SK-N-SH (cell line): ENCODE results near the gene CELSR3. TPM values are rescaled to one million over a fixed set of nuclear protein-coding genes. Genes with fewer than 3 reads are reported as not detected.

Source experiments
- CTCF ChIA-PET: fragments of 300-600, 350-600 bp; formaldehyde crosslinking; extraction: SDS; loops from one replicate; lab custom pipeline; 2021; lab: Yijun Ruan, JAX
- POLR2A ChIA-PET: fragments of 350-600 bp; sonication (Branson Sonifier 250); formaldehyde crosslinking; extraction: SDS; loops from one replicate; lab custom pipeline; 2020; ENCODE audit warnings: antibody characterized with exemption, inconsistent platforms; lab: Yijun Ruan, JAX
- DNase-seq: peaks from one replicate; pipeline ENCODE4 v3.0.0; 2012
- H2AFZ ChIP-seq: fragments of 200-600 bp; sonication (generic); 2 replicates; pipeline ENCODE4 v1.8.1; 2016; ENCODE audit warnings: antibody characterized with exemption, mild to moderate bottlenecking, low read depth
- H3F3A ChIP-seq: fragments of 200-600 bp; sonication (generic); replicated peaks from 2 replicates; pipeline ENCODE3; 2016; ENCODE audit warnings: antibody characterized with exemption, mild to moderate bottlenecking; ENCODE audit not compliant: insufficient read depth
- H3K27ac ChIP-seq, 2 experiments: fragments of 200-500 bp in 1 of 2; fragments of 200-600 bp in 1 of 2; sonication (Bioruptor generic) in 1 of 2; sonication (generic), shearing (Covaris generic) in 1 of 2; 2 replicates each; pipeline versions ENCODE4 v1.5.1 to v1.6.1; 2014 to 2016; ENCODE audit warnings: low read depth in 2 of 2, inconsistent platforms in 1 of 2, low read length in 1 of 2, mild to moderate bottlenecking in 1 of 2, mixed read lengths in 1 of 2
- H3K27me3 ChIP-seq: fragments of 200-600 bp; sonication (generic), shearing (Covaris generic); 2 replicates; pipeline ENCODE4 v1.6.1; 2016; ENCODE audit warnings: mixed run types; ENCODE audit not compliant: insufficient read depth
- H3K36me3 ChIP-seq, 2 experiments: fragments of 200-500 bp in 1 of 2; fragments of 200-600 bp in 1 of 2; sonication (Bioruptor generic) in 1 of 2; sonication (generic) in 1 of 2; replicated peaks in 1 of 2; 2 replicates each; pipeline versions ENCODE3 to v1.5.1; 2014 to 2016; ENCODE audit warnings: low read length in 1 of 2, mild to moderate bottlenecking in 1 of 2; ENCODE audit not compliant: insufficient read depth in 2 of 2, control insufficient read depth in 1 of 2
- H3K4me1 ChIP-seq, 2 experiments: fragments of 200-500 bp in 1 of 2; fragments of 200-600 bp in 1 of 2; sonication (Bioruptor generic) in 1 of 2; sonication (generic), shearing (Covaris generic) in 1 of 2; 2 replicates each; pipeline versions ENCODE4 v1.5.1 to v1.6.1; 2014 to 2016; ENCODE audit warnings: low read depth in 1 of 2, low read length in 1 of 2, mixed run types in 1 of 2; ENCODE audit not compliant: insufficient read depth in 2 of 2, control insufficient read depth in 1 of 2
- H3K4me2 ChIP-seq: fragments of 200-600 bp; sonication (generic), shearing (Covaris generic); 2 replicates; pipeline ENCODE4 v1.6.1; 2017; ENCODE audit warnings: mixed run types
- H3K4me3 ChIP-seq, 2 experiments: fragments of 200-500 bp in 1 of 2; fragments of 200-600 bp in 1 of 2; sonication (Bioruptor generic) in 1 of 2; sonication (generic), shearing (Covaris generic) in 1 of 2; 2 replicates each; pipeline versions ENCODE4 v1.5.1 to v1.8.1; 2014 to 2016; ENCODE audit warnings: low read depth in 2 of 2, inconsistent platforms in 1 of 2, low read length in 1 of 2, mild to moderate bottlenecking in 1 of 2, mixed read lengths in 1 of 2, moderate library complexity in 1 of 2
- H3K79me2 ChIP-seq: fragments of 200-600 bp; sonication (generic); 2 replicates; pipeline ENCODE4 v1.8.1; 2017; ENCODE audit warnings: mild to moderate bottlenecking; ENCODE audit not compliant: insufficient read depth
- H3K9ac ChIP-seq: fragments of 200-600 bp; sonication (generic); 2 replicates; pipeline ENCODE4 v1.6.1; 2017; ENCODE audit warnings: mixed run types
- H3K9me2 ChIP-seq: fragments of 200-600 bp; sonication (generic); 2 replicates; pipeline ENCODE4 v1.6.1; 2017; ENCODE audit warnings: mixed run types
- H3K9me3 ChIP-seq: fragments of 200-600 bp; sonication (generic); 2 replicates; pipeline ENCODE4 v1.6.1; 2017; ENCODE audit warnings: mixed run types, mild to moderate bottlenecking, moderate library complexity
- H4K20me1 ChIP-seq: fragments of 200-600 bp; sonication (generic); 2 replicates; pipeline ENCODE4 v1.6.1; 2017; ENCODE audit warnings: mild to moderate bottlenecking, mixed run types; ENCODE audit not compliant: insufficient read depth
- ELF1 ChIP-seq: IDR thresholded peaks from 2 replicates; pipeline ENCODE4 v1.4.0; 2012
- EP300 ChIP-seq, 2 experiments: IDR thresholded peaks; 2 replicates each; pipeline versions ENCODE4 v1.4.0 to v1.6.1; 2012; ENCODE audit warnings: borderline replicate concordance in 1 of 2, low read depth in 1 of 2, low read length in 1 of 2
- EZH2phosphoT487 ChIP-seq: fragments of 200-600 bp; sonication (generic); IDR thresholded peaks from 2 replicates; pipeline ENCODE4 v1.6.1; 2017; ENCODE audit warnings: low read depth, mixed run types, mild to moderate bottlenecking, antibody characterized with exemption, moderate library complexity, borderline replicate concordance
- PBX3 ChIP-seq: IDR thresholded peaks from 2 replicates; pipeline ENCODE4; 2012
- RAD21 ChIP-seq: IDR thresholded peaks from 2 replicates; pipeline ENCODE4 v1.6.1; 2012; ENCODE audit warnings: mild to moderate bottlenecking, low read length
- REST ChIP-seq: IDR thresholded peaks from 2 replicates; pipeline ENCODE4 v1.6.1; 2012; ENCODE audit warnings: mild to moderate bottlenecking, low read depth, low read length, moderate library complexity
- SIN3A ChIP-seq: IDR thresholded peaks from 2 replicates; pipeline ENCODE4 v1.6.1; 2012; ENCODE audit warnings: low read depth, mild to moderate bottlenecking, low read length, moderate library complexity, borderline replicate concordance
- TEAD4 ChIP-seq: IDR thresholded peaks from 2 replicates; pipeline ENCODE4 v1.4.0; 2012; ENCODE audit warnings: mild to moderate bottlenecking, borderline replicate concordance; ENCODE audit not compliant: insufficient read depth
- YY1 ChIP-seq: IDR thresholded peaks from 2 replicates; pipeline ENCODE4 v1.4.0; 2012; ENCODE audit warnings: low read depth, mild to moderate bottlenecking
- ZBTB33 ChIP-seq: IDR thresholded peaks from 2 replicates; pipeline ENCODE4 v1.4.0; 2012; ENCODE audit warnings: low read depth, borderline replicate concordance
- WGBS: methylation state at CpG from one replicate; pipeline ENCODE4 v1.1.6; 2017; ENCODE audit warnings: low lambda C conversion rate; 5-methylcytosine and 5-hydroxymethylcytosine counted together
- polyA plus RNA-seq, 3 experiments: library from polyadenylated mRNA; depleted of rRNA; stranded (reverse); fragments of >200 nt; gene quantifications; 2 replicates each; pipeline ENCODE4 v1.2.3, GENCODE V29; 2012
- TF ChIP-seq, protein P1 (sequence below): IDR thresholded peaks from 2 replicates; pipeline ENCODE4 v1.4.0; 2012; ENCODE audit warnings: low read depth, borderline replicate concordance
- TF ChIP-seq, protein P2 (sequence below): fragments of 200-600 bp; sonication (generic); IDR thresholded peaks from 2 replicates; pipeline ENCODE4 v1.6.1; 2017; ENCODE audit warnings: antibody characterized with exemption, mild to moderate bottlenecking, moderate library complexity

Gene CELSR3
- polyA plus RNA-seq, 1 of the 3 experiments (the other 2 are of a cell fraction), result 11.7 TPM

GRCh38 chr3:48599509-48600285 is 63.0 kb downstream of the CELSR3 start (continued):
- TF ChIP-seq REST (no peak), PBX3 (no peak), EP300 (IDR thresholded peaks at IDR 0.05; ENCODE audit: borderline replicate concordance in 1 of 2, low read depth in 1 of 2, low read length in 1 of 2) (no peak), TEAD4 (no peak)
- TF ChIP-seq, all 33 proteins: peak for 0

- WGBS, result 88% methylated on average over 11 of the region's 11 CpGs
- peak overlapping the region in 1 of 2 experiments; percentile 96 for H3K27ac ChIP-seq
- H3K4me3 ChIP-seq, result peak overlapping the region in 1 of 2 experiments; percentile 9; a peak in 1 of 4 replicates
- H3K9me2 ChIP-seq, result no peaks in the 10 kb centered on the region
- no peak for DNase-seq
- no peak overlapping the region for H2AFZ ChIP-seq
- ChIA-PET POLR2A (interaction anchor here (0.9 kb wide), 1 partner anchor 10 kb away, joined by 3 read pairs; no protein-coding TSS in a partner anchor), CTCF (interaction anchor here (1.2 to 1.6 kb wide), 2 partner anchors 10 to 37 kb away, joined by 4 read pairs; partner anchors contain the start of genes SLC26A6 and UQCRC1)
- H3F3A ChIP-seq, result peaks cover 45% of the 10 kb centered on the region
- peaks cover 30 to 37% of the 10 kb centered on the region in 2 experiments; a peak in 3 of 4 replicates for H3K4me1 ChIP-seq
- no peaks in the 10 kb centered on the region for H3K27me3 ChIP-seq
- peak overlapping the region; percentile 52 for H3K9ac ChIP-seq
- peaks cover 5% of the 10 kb centered on the region; the same call in 1 of the 2 replicates for H3K79me2 ChIP-seq
- no peaks in the 10 kb centered on the region for H4K20me1 ChIP-seq
- TF ChIP-seq RAD21 (no peak), ZBTB33 (no peak), EZH2phosphoT487 (no peak), REST (no peak), ELF1 (no peak), YY1 (no peak), SIN3A (no peak)
- TF ChIP-seq, protein P1, sequence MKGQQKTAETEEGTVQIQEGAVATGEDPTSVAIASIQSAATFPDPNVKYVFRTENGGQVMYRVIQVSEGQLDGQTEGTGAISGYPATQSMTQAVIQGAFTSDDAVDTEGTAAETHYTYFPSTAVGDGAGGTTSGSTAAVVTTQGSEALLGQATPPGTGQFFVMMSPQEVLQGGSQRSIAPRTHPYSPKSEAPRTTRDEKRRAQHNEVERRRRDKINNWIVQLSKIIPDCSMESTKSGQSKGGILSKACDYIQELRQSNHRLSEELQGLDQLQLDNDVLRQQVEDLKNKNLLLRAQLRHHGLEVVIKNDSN, result no peak
- TF ChIP-seq, protein P2, sequence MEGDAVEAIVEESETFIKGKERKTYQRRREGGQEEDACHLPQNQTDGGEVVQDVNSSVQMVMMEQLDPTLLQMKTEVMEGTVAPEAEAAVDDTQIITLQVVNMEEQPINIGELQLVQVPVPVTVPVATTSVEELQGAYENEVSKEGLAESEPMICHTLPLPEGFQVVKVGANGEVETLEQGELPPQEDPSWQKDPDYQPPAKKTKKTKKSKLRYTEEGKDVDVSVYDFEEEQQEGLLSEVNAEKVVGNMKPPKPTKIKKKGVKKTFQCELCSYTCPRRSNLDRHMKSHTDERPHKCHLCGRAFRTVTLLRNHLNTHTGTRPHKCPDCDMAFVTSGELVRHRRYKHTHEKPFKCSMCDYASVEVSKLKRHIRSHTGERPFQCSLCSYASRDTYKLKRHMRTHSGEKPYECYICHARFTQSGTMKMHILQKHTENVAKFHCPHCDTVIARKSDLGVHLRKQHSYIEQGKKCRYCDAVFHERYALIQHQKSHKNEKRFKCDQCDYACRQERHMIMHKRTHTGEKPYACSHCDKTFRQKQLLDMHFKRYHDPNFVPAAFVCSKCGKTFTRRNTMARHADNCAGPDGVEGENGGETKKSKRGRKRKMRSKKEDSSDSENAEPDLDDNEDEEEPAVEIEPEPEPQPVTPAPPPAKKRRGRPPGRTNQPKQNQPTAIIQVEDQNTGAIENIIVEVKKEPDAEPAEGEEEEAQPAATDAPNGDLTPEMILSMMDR, result no peak
- H3K36me3 ChIP-seq, result peaks cover 16 to 42% of the 10 kb centered on the region in 2 experiments
- no peaks in the 10 kb centered on the region for H3K9me3 ChIP-seq
- peak overlapping the region; percentile 76 for H3K4me2 ChIP-seq
Observed at GRCh38 chr3:48599077-48599501, 63.6 kb downstream of the CELSR3 start.
